Left hindlimb (tissue), 1 donor: ENCODE results near the gene C22orf23.

Experiments
- DNase-seq: peaks from one replicate; pipeline ENCODE4 v3.0.0-alpha.2; 2018

Gene C22orf23

GRCh38 chr22:37953437-37954179 lies at the start of gene C22orf23, which contains the start of gene POLR2F:
TSS of gene C22orf23 (minus strand) at chr22:37953601. CDS start at chr22:37953149, 452 bp downstream.
TSS of gene POLR2F (plus strand) at chr22:37953699. CDS start at chr22:37953788, 89 bp downstream.
- DNase-seq, result peak; percentile 94

DNA sequence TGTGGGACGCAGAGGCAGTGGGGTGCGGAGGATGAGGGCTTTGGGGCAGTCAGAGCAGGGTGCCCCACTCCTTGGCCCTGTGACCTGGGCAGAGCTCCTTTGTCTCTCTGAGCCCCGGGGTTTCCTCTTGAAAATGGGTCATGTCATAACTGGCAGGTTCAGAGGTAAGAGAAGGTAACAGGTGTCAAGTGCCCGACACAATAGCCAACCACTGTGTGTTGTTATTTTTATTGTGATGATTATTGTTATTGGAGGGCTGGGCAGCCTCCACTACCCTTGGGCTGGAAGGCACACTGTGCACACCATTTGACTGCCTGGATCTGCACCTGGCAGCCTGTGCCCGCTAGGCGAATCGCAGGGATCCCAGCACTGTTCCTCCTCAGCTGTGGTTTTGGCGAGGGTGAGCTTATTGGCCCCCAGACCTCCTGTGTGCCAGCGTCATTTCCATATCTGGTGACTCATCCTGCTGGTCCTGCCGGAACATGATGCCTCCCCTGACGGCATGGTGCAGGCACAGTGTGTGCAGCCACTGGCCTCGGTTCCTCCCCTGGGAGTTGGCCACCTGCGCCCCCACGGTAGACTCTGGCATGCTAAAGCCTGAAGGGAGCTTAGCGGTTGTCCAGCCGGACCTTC lies 46.4 kb upstream of the C22orf23 start:
- no peak for DNase-seq

GRCh38 chr22:37999236-37999635 lies 45.8 kb upstream of the C22orf23 start:
- DNase-seq, result no peak

GRCh38 chr22:37998543-37998942 lies 45.1 kb upstream of the C22orf23 start:
- DNase-seq, result no peak

GRCh38 chr22:37996515-37997246 lies 43.3 kb upstream of the C22orf23 start:
- no peak for DNase-seq

GRCh38 chr22:37996079-37996478 lies 42.7 kb upstream of the C22orf23 start:
- no peak for DNase-seq

- DNase-seq, result no peak
These were observed 42.1 kb upstream of the C22orf23 start for GRCh38 chr22:37995460-37995859.

GRCh38 chr22:37994982-37995381 lies 41.6 kb upstream of the C22orf23 start:
- no peak for DNase-seq

DNA sequence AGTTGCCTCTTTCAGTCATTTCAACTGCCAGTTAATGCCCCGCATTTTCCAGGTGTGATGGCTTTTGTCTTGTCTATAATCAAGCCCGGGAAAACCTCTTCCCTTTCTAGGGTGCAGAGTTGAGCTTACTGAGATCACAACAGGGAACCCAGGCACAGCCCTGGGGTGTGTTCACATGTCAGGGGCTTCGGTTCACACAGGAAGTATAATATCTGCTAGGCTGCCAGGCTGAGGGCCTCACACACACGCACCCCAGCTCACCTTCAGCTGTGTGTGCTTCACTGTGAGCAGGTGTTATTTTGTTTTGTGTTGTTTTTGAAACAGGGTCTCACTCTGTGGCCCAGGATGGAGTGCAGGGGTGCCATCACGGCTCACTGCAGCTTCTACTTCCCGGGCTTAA lies 40.6 kb upstream of the C22orf23 start:
- peak; percentile 18 for DNase-seq

GRCh38 chr22:37991731-37992442 lies 38.5 kb upstream of the C22orf23 start:
- no peak for DNase-seq

- no peak for DNase-seq
These were observed 37.5 kb upstream of the C22orf23 start for GRCh38 chr22:37990862-37991261.

GRCh38 chr22:37990301-37990700 lies 36.9 kb upstream of the C22orf23 start:
- DNase-seq, result no peak

DNA sequence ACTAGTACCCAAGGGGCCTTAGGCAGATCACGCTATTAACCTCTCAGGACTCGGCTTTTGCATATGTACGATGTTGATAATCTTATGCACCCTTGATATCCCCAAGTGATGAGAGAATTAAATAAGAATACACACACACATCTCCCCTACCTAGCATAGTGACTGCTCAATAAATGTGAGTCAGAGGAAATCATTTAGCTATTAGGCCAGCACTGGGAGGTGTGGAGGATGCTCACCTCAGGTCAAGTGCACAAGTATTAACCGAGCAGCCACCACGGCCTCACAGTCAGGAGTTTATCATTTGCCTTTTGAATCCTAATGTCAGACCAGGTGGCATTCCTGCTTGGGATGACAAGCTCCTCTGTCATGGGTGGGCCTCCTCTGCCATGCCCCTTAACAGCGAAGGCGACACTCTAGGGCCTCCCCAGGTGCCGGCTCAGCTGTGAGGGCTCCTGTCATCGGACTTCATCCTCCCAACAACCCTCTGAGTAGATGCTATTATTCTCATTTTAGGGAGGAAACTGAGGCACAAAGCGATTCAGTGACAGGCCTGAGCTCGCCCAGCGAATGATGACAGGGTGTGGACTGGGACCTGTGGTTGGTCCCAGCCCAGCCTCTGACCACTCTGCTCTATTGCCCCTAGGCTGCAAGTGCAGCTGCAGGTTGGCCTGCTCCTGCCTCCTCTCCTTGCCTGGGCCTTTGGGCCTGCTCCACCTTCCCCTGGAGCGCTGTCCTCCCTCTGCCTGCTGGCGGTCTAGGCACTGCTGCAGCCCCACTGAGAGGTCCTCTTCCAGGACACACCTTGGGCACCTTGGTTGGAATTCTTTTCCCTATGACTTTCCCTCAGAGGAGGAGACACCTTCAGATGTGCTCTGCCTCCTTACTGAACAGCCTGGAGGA lies 36.0 kb upstream of the C22orf23 start:
- no peak for DNase-seq

GRCh38 chr22:37986371-37986770 lies 33.0 kb upstream of the C22orf23 start:
- DNase-seq, result no peak

- DNase-seq, result no peak
These were observed 32.4 kb upstream of the C22orf23 start for GRCh38 chr22:37985751-37986281.

DNA sequence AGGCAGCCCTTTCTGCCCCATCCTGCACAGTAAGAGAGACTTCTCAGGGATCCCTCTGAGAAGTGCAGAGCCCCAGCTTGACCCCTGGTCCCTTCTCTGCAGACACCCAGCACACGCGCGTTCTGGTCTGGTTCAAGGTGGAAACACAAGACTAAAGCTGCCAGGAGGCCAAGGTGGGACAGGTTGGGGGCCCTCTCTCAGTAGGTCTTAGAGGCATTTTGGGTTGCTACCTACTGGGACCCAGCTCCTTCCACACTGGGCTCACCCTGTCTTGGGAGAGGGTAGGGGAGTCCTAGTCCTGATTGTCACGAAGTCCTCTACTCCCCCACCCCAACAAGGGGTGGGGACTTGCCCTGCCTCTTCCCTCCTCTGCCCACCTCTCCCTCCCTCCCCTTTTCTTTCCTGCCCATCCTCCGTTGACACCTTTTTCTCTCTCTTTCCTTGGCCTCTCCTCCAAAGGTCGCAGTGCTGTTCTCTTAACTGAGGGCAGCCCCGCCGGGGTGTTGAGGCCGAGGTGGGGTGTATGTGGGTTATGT lies 31.7 kb upstream of the C22orf23 start:
- no peak for DNase-seq

- no peak for DNase-seq
These were observed 30.7 kb upstream of the C22orf23 start, which contains the start of gene SOX10 for GRCh38 chr22:37983860-37984791. TSS of gene SOX10 (minus strand) at chr22:37984555. CDS start at chr22:37983784, 771 bp downstream.

- no peak for DNase-seq
These were observed 29.8 kb upstream of the C22orf23 start for GRCh38 chr22:37982938-37983859.
